ENCODE results near the gene MAPKAP1.

DNA sequence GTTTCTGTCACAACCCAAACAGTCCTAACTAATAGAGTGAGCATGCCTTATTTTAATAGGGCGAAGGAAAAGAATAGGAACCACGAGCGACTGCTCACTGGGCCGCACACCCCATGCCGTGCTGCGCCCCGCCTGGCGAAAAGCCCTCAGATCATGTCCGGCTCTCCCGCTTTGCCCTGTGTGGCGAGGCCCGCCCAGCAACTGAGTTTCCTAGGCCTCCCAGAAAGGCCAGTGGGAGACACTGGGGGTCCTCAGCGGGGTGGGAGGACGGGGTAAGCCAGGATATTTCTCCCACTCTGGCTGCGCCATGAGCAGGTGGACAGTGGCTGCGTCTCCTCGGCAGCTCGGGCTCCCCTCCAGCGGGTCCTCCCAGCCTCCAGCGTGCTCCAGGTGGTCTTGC lies 307.3 kb downstream of the MAPKAP1 start:
- TF ChIP-seq EZH2phosphoT487 (IDR thresholded peaks at IDR 0.05) (no peak), EZH2 (IDR thresholded peaks at IDR 0.05) (no peak)
- TF ChIP-seq, protein P1, sequence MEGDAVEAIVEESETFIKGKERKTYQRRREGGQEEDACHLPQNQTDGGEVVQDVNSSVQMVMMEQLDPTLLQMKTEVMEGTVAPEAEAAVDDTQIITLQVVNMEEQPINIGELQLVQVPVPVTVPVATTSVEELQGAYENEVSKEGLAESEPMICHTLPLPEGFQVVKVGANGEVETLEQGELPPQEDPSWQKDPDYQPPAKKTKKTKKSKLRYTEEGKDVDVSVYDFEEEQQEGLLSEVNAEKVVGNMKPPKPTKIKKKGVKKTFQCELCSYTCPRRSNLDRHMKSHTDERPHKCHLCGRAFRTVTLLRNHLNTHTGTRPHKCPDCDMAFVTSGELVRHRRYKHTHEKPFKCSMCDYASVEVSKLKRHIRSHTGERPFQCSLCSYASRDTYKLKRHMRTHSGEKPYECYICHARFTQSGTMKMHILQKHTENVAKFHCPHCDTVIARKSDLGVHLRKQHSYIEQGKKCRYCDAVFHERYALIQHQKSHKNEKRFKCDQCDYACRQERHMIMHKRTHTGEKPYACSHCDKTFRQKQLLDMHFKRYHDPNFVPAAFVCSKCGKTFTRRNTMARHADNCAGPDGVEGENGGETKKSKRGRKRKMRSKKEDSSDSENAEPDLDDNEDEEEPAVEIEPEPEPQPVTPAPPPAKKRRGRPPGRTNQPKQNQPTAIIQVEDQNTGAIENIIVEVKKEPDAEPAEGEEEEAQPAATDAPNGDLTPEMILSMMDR (IDR thresholded peaks at IDR 0.05) = no peak
